ENCODE data around the gene GRIA4.
"Not testable (repeated sequence)": the region's sequence is repeated elsewhere in the genome, so short reads cannot be mapped to it uniquely, and the experiment has no call there.

Gene GRIA4

DNA sequence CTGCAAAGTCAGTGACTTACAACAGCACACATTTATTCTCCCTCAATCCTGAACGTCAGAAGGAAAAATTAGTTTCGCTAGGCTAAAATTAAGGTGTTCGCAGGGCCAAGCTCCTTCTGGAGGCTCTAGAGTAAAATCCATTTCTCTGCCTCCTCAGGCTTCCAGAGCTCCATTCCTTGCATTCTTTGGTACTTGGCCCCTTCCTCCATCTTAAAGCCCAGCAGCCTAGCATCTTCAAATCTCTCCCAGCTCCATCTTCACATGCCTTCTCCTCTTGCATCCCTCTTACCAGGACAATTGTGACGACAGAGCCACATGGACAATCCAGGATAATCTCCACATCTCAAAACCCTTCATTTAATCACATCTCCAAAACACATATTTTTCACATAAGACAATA, 165.0 kb downstream of the GRIA4 start:
- H3K4me1 ChIP-seq (ENCODE audit: control insufficient read depth in 1 of 2, insufficient read depth in 2 of 2, low read length in 2 of 2), result no peaks in the 10 kb centered on the region
- no peak overlapping the region for H3K4me3 ChIP-seq (ENCODE audit: low read depth in 1 of 2, low read length in 2 of 2)
- H3K36me3 ChIP-seq (ENCODE audit: control insufficient read depth in 1 of 2, insufficient read depth in 2 of 2, low read length in 2 of 2), result no peaks in the 10 kb centered on the region
- H3K9ac ChIP-seq (ENCODE audit: low read depth in 1 of 2, low read length in 2 of 2), result no peak overlapping the region
- no peaks in the 10 kb centered on the region for H3K27me3 ChIP-seq (ENCODE audit: control insufficient read depth in 1 of 2, insufficient read depth in 2 of 2, low read length in 2 of 2)
- H3K9me3 ChIP-seq (ENCODE audit: control insufficient read depth in 1 of 2, low read length in 2 of 2), result no peaks in the 10 kb centered on the region
- no peak overlapping the region for H3K27ac ChIP-seq (ENCODE audit: low read depth, low read length)

DNA sequence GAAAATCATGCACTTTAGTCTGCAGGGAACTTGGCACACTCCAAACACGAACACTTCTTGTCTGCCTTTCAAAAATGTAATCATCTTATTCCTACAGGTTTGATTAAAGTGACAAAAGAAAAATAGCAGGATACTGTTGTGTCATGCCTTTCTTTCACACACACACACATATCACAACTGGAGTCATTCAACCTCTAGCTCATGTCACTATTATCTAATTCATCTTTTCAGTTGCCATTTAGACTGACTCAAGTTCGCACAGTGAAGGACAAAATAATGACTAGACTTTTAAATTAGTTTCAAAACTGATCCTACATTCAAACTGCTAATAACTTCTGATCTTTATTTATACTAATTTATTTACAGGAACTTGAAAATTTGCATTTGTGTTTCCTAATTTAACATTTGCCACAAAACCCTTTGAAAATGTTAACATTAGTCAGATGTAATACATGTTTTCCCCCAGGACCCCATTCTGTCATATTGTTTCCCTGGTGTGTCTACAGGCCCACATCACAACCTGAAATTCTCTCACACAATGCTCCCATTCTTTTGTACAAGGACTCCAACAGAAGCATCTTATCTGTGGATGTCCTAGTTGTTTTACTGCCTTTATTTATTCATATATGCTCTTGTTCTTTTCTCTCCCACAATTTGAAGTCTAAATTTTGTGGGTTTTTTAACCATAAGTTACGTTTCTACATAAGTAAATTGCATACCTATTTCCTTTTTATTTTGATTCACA, 171.1 kb downstream of the GRIA4 start:
- Histone ChIP-seq H3K9ac (ENCODE audit: low read depth in 1 of 2, low read length in 2 of 2) (no peak overlapping the region), H3K4me1 (ENCODE audit: control insufficient read depth in 1 of 2, insufficient read depth in 2 of 2, low read length in 2 of 2) (no peaks in the 10 kb centered on the region), H3K27ac (ENCODE audit: low read depth, low read length) (no peak overlapping the region), H3K4me3 (ENCODE audit: low read depth in 1 of 2, low read length in 2 of 2) (no peak overlapping the region), H3K9me3 (ENCODE audit: control insufficient read depth in 1 of 2, low read length in 2 of 2) (no peaks in the 10 kb centered on the region), H3K36me3 (ENCODE audit: control insufficient read depth in 1 of 2, insufficient read depth in 2 of 2, low read length in 2 of 2) (no peaks in the 10 kb centered on the region), H3K27me3 (ENCODE audit: control insufficient read depth in 1 of 2, insufficient read depth in 2 of 2, low read length in 2 of 2) (no peaks in the 10 kb centered on the region)

DNA sequence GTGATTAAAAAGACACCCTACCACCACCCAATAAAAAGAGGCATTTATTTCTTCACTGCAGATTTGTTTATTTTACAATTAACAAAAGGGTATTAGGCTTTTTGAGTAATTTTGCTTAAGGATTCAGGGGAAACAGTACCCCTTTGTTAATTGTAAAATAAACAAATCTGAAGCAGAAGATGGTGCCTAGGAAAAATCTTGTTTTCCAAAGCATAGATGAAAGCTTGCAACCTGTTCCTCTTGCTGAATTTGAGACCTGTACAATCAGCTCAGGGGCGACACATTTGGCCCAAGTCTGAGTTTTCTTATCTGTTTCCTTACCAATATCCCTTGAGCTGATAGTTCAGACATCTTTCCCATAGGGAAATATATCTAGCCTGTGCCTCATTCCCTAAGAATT, 171.9 kb downstream of the GRIA4 start:
- Histone ChIP-seq H3K27me3 (ENCODE audit: control insufficient read depth in 1 of 2, insufficient read depth in 2 of 2, low read length in 2 of 2) (no peaks in the 10 kb centered on the region), H3K4me1 (ENCODE audit: control insufficient read depth in 1 of 2, insufficient read depth in 2 of 2, low read length in 2 of 2) (no peaks in the 10 kb centered on the region), H3K27ac (ENCODE audit: low read depth, low read length) (no peak overlapping the region), H3K9me3 (ENCODE audit: control insufficient read depth in 1 of 2, low read length in 2 of 2) (no peaks in the 10 kb centered on the region), H3K9ac (ENCODE audit: low read depth in 1 of 2, low read length in 2 of 2) (no peak overlapping the region), H3K36me3 (ENCODE audit: control insufficient read depth in 1 of 2, insufficient read depth in 2 of 2, low read length in 2 of 2) (no peaks in the 10 kb centered on the region), H3K4me3 (ENCODE audit: low read depth in 1 of 2, low read length in 2 of 2) (no peak overlapping the region)

DNA sequence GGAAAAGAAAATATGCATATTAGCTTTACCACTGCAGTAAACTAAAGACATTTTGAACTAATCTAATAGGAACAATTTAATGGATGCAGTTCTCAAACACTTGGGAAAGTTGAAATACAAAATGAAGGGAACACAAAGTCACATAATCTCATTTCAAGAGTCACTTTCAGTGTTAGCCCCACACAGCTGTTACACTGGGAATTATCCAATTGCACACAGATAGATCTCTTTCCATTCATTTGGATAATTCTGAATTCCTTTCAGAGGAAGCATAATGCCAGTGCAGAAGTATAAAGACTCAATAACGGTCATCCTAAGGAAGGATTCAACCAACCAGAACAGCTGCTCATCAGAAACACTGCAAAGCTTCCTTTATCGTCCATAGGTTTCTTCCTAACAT, 173.3 kb downstream of the GRIA4 start:
- H3K27me3 ChIP-seq (ENCODE audit: control insufficient read depth in 1 of 2, insufficient read depth in 2 of 2, low read length in 2 of 2), result no peaks in the 10 kb centered on the region
- H3K4me3 ChIP-seq (ENCODE audit: low read depth in 1 of 2, low read length in 2 of 2), result no peak overlapping the region
- no peaks in the 10 kb centered on the region for H3K4me1 ChIP-seq (ENCODE audit: control insufficient read depth in 1 of 2, insufficient read depth in 2 of 2, low read length in 2 of 2)
- H3K9ac ChIP-seq (ENCODE audit: low read depth in 1 of 2, low read length in 2 of 2), result no peak overlapping the region
- H3K36me3 ChIP-seq (ENCODE audit: control insufficient read depth in 1 of 2, insufficient read depth in 2 of 2, low read length in 2 of 2), result no peaks in the 10 kb centered on the region
- H3K27ac ChIP-seq (ENCODE audit: low read depth, low read length), result no peak overlapping the region
- no peaks in the 10 kb centered on the region for H3K9me3 ChIP-seq (ENCODE audit: control insufficient read depth in 1 of 2, low read length in 2 of 2)

DNA sequence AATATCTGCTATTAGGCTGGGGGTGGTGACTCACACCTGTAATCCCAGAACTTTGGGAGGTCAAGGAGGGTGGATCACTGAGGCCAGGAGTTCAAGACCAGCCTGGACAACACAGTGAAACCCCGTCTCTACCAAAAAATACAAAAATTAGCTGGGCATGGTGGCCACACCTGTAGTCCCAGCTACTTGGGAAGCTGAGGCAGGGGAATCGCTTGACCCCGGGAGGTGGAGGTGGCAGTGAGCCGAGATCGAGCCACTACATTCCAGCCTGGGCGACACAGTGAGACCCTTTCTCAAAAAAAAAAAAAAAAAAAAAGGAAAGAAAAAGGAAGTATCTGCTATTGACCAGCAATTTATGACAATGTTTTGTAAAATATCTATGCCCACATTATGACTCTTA, 176.0 kb downstream of the GRIA4 start:
- not testable (repeated sequence) for H3K4me3 ChIP-seq (ENCODE audit: low read depth in 1 of 2, low read length in 2 of 2); H3K4me1 ChIP-seq (ENCODE audit: control insufficient read depth in 1 of 2, insufficient read depth in 2 of 2, low read length in 2 of 2); H3K27me3 ChIP-seq (ENCODE audit: control insufficient read depth in 1 of 2, insufficient read depth in 2 of 2, low read length in 2 of 2); H3K36me3 ChIP-seq (ENCODE audit: control insufficient read depth in 1 of 2, insufficient read depth in 2 of 2, low read length in 2 of 2); H3K9ac ChIP-seq (ENCODE audit: low read depth in 1 of 2, low read length in 2 of 2); H3K9me3 ChIP-seq (ENCODE audit: control insufficient read depth in 1 of 2, low read length in 2 of 2); H3K27ac ChIP-seq (ENCODE audit: low read depth, low read length)

DNA sequence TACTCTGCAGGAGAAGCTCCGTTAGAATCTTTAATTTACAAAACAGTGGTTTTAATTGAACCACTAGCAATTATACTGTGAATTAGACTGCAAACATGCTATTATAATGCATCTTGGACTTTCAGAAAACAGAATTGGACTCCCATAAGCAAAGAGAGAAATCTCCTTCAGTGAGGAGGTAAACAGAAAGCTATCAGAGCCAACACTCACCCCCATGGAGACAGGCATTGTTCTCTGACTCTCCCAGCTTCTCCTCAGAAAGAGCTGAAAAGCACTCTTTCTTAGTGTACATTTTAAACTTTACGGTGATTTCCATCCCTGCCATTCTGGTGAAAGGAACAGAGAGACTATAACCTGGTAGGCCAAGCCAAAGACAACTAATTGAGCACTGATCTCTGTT, 176.9 kb downstream of the GRIA4 start:
- Histone ChIP-seq H3K4me3 (ENCODE audit: low read depth in 1 of 2, low read length in 2 of 2) (no peak overlapping the region), H3K9ac (ENCODE audit: low read depth in 1 of 2, low read length in 2 of 2) (no peak overlapping the region)

DNA sequence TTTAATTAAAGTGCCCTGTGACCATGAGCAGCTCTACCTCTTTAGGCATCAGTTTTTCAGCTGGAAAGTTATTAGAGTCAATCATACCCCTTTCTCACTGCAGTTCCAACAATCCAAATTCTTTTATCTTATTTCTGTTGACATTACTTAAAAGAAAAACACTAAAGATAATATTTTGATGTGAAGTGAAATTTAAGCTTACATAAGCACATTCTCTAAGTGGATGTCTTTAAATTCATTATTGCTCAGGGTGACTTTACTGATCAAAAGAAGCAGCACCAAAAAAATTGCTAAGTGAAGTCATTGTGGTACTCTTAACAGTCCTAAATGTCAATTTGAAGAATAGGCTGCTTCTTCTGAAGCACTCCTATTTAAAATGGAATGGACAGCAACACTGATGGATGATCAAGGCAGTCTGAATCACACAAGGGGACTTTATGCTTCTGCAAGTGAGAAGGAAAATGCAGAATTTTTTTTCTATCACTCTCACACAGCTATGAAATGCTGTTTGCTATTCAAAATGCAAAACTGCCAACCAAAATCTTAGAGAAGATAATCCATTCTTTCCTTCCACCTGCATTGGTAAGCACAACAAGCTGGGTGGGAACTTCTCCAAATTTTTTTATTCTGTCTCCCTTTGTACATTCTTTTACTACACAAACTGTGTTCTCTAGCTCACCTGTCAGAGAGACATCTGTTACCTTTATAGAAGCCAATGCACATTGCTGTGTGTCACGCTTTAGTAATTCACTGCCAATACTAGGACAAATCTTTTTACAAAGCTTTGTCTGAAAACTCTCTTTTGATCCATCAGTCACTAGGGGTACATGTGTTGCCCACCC, 179.9 kb downstream of the GRIA4 start:
- no peaks in the 10 kb centered on the region for H3K9me3 ChIP-seq (ENCODE audit: control insufficient read depth in 1 of 2, low read length in 2 of 2)

More for the DNA sequence above, 176.9 kb downstream of the GRIA4 start:
- Histone ChIP-seq H3K27me3 (ENCODE audit: control insufficient read depth in 1 of 2, insufficient read depth in 2 of 2, low read length in 2 of 2) (no peaks in the 10 kb centered on the region), H3K36me3 (ENCODE audit: control insufficient read depth in 1 of 2, insufficient read depth in 2 of 2, low read length in 2 of 2) (no peaks in the 10 kb centered on the region), H3K9me3 (ENCODE audit: control insufficient read depth in 1 of 2, low read length in 2 of 2) (no peaks in the 10 kb centered on the region), H3K4me1 (ENCODE audit: control insufficient read depth in 1 of 2, insufficient read depth in 2 of 2, low read length in 2 of 2) (no peaks in the 10 kb centered on the region), H3K27ac (ENCODE audit: low read depth, low read length) (no peak overlapping the region)

DNA sequence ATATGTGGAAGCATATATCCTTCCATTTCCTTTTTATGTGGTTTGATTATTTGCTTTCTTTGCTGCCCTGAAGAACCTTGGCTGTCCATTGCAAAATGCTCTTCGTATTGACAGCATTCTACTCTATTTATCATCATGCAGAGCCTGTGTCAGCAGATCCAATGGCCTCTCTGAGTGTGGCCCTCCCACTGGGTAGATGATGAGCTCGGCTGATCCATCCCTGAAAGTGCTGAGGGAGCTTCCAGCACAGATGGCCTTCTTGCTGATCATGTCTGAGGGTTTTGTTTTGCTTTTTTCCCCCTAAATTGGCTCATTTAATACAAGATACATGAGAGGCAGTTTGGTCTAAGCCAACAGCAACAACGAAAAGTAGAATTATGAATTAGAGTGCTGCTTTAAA, 181.0 kb downstream of the GRIA4 start:
- H3K4me1 ChIP-seq (ENCODE audit: control insufficient read depth in 1 of 2, insufficient read depth in 2 of 2, low read length in 2 of 2), result no peaks in the 10 kb centered on the region

More for the DNA sequence above, 179.9 kb downstream of the GRIA4 start:
- H3K4me1 ChIP-seq (ENCODE audit: control insufficient read depth in 1 of 2, insufficient read depth in 2 of 2, low read length in 2 of 2), result no peaks in the 10 kb centered on the region
- no peaks in the 10 kb centered on the region for H3K27me3 ChIP-seq (ENCODE audit: control insufficient read depth in 1 of 2, insufficient read depth in 2 of 2, low read length in 2 of 2)
- no peak overlapping the region for H3K27ac ChIP-seq (ENCODE audit: low read depth, low read length)
- H3K36me3 ChIP-seq (ENCODE audit: control insufficient read depth in 1 of 2, insufficient read depth in 2 of 2, low read length in 2 of 2), result no peaks in the 10 kb centered on the region
- no peak overlapping the region for H3K9ac ChIP-seq (ENCODE audit: low read depth in 1 of 2, low read length in 2 of 2)
- no peak overlapping the region for H3K4me3 ChIP-seq (ENCODE audit: low read depth in 1 of 2, low read length in 2 of 2)

DNA sequence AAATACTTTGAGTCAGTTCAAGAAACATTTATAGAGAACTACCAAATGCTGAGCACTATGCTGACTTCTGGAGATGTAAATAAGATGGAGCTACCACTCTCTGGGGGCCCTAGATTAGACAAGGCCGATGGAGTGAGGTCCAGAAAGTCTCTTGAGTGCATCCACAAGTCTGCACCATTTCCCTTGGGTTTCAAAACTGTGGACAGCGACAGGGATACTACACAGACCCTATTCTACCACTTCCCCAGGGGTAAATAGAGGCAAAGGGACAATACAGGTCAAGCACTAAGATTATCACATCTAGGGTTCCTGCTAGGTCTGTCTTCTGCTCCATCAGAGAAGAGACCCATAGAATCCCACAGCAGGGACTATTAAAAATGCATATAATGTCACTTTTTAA, 183.2 kb downstream of the GRIA4 start:
- Histone ChIP-seq H3K27ac (ENCODE audit: low read depth, low read length) (no peak overlapping the region), H3K9ac (ENCODE audit: low read depth in 1 of 2, low read length in 2 of 2) (no peak overlapping the region), H3K9me3 (ENCODE audit: control insufficient read depth in 1 of 2, low read length in 2 of 2) (no peaks in the 10 kb centered on the region), H3K36me3 (ENCODE audit: control insufficient read depth in 1 of 2, insufficient read depth in 2 of 2, low read length in 2 of 2) (no peaks in the 10 kb centered on the region), H3K4me1 (ENCODE audit: control insufficient read depth in 1 of 2, insufficient read depth in 2 of 2, low read length in 2 of 2) (no peaks in the 10 kb centered on the region), H3K27me3 (ENCODE audit: control insufficient read depth in 1 of 2, insufficient read depth in 2 of 2, low read length in 2 of 2) (no peaks in the 10 kb centered on the region), H3K4me3 (ENCODE audit: low read depth in 1 of 2, low read length in 2 of 2) (no peak overlapping the region)

More for the DNA sequence above, 181.0 kb downstream of the GRIA4 start:
- Histone ChIP-seq H3K27me3 (ENCODE audit: control insufficient read depth in 1 of 2, insufficient read depth in 2 of 2, low read length in 2 of 2) (no peaks in the 10 kb centered on the region), H3K27ac (ENCODE audit: low read depth, low read length) (no peak overlapping the region), H3K36me3 (ENCODE audit: control insufficient read depth in 1 of 2, insufficient read depth in 2 of 2, low read length in 2 of 2) (no peaks in the 10 kb centered on the region), H3K4me3 (ENCODE audit: low read depth in 1 of 2, low read length in 2 of 2) (no peak overlapping the region), H3K9me3 (ENCODE audit: control insufficient read depth in 1 of 2, low read length in 2 of 2) (no peaks in the 10 kb centered on the region), H3K9ac (ENCODE audit: low read depth in 1 of 2, low read length in 2 of 2) (no peak overlapping the region)

DNA sequence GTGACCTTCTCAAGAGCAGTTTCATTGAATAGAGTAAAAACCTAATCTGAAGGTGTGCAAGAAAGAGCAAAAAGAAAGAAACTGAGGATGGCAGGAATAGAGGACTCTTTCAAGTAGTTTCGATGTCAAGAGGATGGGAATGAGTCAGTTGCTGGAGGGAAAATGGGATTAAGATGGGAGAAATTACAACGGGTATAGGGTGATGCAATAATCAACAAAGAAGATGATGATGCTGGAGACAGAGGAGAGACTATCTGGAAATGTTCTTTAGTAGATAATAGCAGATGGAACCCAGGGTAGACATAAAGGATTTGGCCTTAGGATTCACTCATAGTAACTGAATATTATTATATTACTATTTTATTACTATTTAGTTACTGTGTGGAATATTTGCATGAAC, 189.4 kb downstream of the GRIA4 start:
- no peak overlapping the region for H3K27ac ChIP-seq (ENCODE audit: low read depth, low read length)
- no peak overlapping the region for H3K9ac ChIP-seq (ENCODE audit: low read depth in 1 of 2, low read length in 2 of 2)
- no peaks in the 10 kb centered on the region for H3K9me3 ChIP-seq (ENCODE audit: control insufficient read depth in 1 of 2, low read length in 2 of 2)
- no peaks in the 10 kb centered on the region for H3K36me3 ChIP-seq (ENCODE audit: control insufficient read depth in 1 of 2, insufficient read depth in 2 of 2, low read length in 2 of 2)
- H3K4me3 ChIP-seq (ENCODE audit: low read depth in 1 of 2, low read length in 2 of 2), result no peak overlapping the region
- no peaks in the 10 kb centered on the region for H3K27me3 ChIP-seq (ENCODE audit: control insufficient read depth in 1 of 2, insufficient read depth in 2 of 2, low read length in 2 of 2)
- H3K4me1 ChIP-seq (ENCODE audit: control insufficient read depth in 1 of 2, insufficient read depth in 2 of 2, low read length in 2 of 2), result no peaks in the 10 kb centered on the region
